MV-4-11 (cell line): Measurements from ENCODE around the gene KCNA10.

Source experiments
- DNase-seq: peaks from one replicate; lab custom pipeline; 2025; lab: John Stamatoyannopoulos, UW

Gene KCNA10

GRCh38 chr1:110477967-110478640 is 40.9 kb downstream of the KCNA10 start:
- DNase-seq = no peak

GRCh38 chr1:110477445-110477957 is 41.5 kb downstream of the KCNA10 start:
- no peak for DNase-seq

- DNase-seq = peak; percentile 19
These were observed 41.9 kb downstream of the KCNA10 start for GRCh38 chr1:110477041-110477440.

GRCh38 chr1:110476028-110476765 is 42.8 kb downstream of the KCNA10 start:
- DNase-seq = no peak

- DNase-seq = no peak
These were observed 43.5 kb downstream of the KCNA10 start for GRCh38 chr1:110475362-110476027.

GRCh38 chr1:110474444-110474843 is 44.5 kb downstream of the KCNA10 start:
- DNase-seq = no peak

GRCh38 chr1:110472546-110472945 is 46.4 kb downstream of the KCNA10 start:
- DNase-seq = no peak

- no peak for DNase-seq
These were observed 47.8 kb downstream of the KCNA10 start for GRCh38 chr1:110471131-110471530.
